GM23338 (cell line): ENCODE results near the gene CCDC187. TPM values are rescaled to one million over a fixed set of nuclear protein-coding genes. Genes with fewer than 3 reads are reported as not detected.

Experiments used
- ATAC-seq: fragments of 200-7000 bp; cut with Tn5 transposase; 3 replicates; pipeline ENCODE4 v1.9.1; 2020
- DNase-seq: peaks from one replicate; pipeline ENCODE4 v3.0.0-alpha.2; 2015; ENCODE audit warnings: low spot score
- H2AFZ ChIP-seq: fragments of 200-600 bp; sonication (generic); 2 replicates; pipeline ENCODE4 v1.8.0; 2016; ENCODE audit warnings: antibody characterized with exemption, mild to moderate bottlenecking, moderate library complexity
- H3F3A ChIP-seq: fragments of 200-600 bp; sonication (generic); replicated peaks from 2 replicates; pipeline ENCODE4 v1.8.0; 2017; ENCODE audit warnings: antibody characterized with exemption, mixed run types, low read depth
- H3K27ac ChIP-seq: fragments of 200-600 bp; sonication (generic); 2 replicates; pipeline ENCODE4 v1.6.1; 2016; ENCODE audit warnings: low read depth
- H3K27me3 ChIP-seq: fragments of 200-600 bp; sonication (generic); 2 replicates; pipeline ENCODE4 v1.8.0; 2016; ENCODE audit warnings: mild to moderate bottlenecking, mixed run types, moderate library complexity; ENCODE audit not compliant: insufficient read depth
- H3K36me3 ChIP-seq: fragments of 200-600 bp; sonication (generic); 2 replicates; pipeline ENCODE4 v1.8.0; 2016; ENCODE audit warnings: mild to moderate bottlenecking; ENCODE audit not compliant: insufficient read depth
- H3K4me1 ChIP-seq: fragments of 200-600 bp; sonication (generic); 2 replicates; pipeline ENCODE4 v1.8.0; 2016; ENCODE audit warnings: mild to moderate bottlenecking, moderate library complexity; ENCODE audit not compliant: insufficient read depth
- H3K4me2 ChIP-seq: fragments of 200-600 bp; sonication (generic); 2 replicates; pipeline ENCODE4 v1.7.1; 2017; ENCODE audit warnings: mixed run types
- H3K4me3 ChIP-seq: fragments of 200-600 bp; sonication (generic); 2 replicates; pipeline ENCODE4 v1.6.1; 2016; ENCODE audit warnings: mixed run types
- H3K79me2 ChIP-seq: fragments of 200-600 bp; sonication (generic); replicated peaks from 2 replicates; pipeline ENCODE4 v1.8.0; 2017; ENCODE audit warnings: mild to moderate bottlenecking; ENCODE audit not compliant: insufficient read depth
- H3K9me2 ChIP-seq: fragments of 200-600 bp; sonication (generic); 2 replicates; pipeline ENCODE4 v1.8.0; 2017; ENCODE audit not compliant: insufficient read depth
- H4K20me1 ChIP-seq: fragments of 200-600 bp; sonication (generic); replicated peaks from 2 replicates; pipeline ENCODE4 v1.8.0; 2017; ENCODE audit warnings: mild to moderate bottlenecking; ENCODE audit not compliant: insufficient read depth
- H3K27ac Mint-ChIP-seq: 2 replicates; pipeline ENCODE4 v1.8.0; 2020; ENCODE audit warnings: inconsistent platforms, mild to moderate bottlenecking, moderate library complexity, mixed read lengths
- H3K27me3 Mint-ChIP-seq: 3 replicates; pipeline ENCODE4 v1.8.0; 2022; ENCODE audit warnings: low read depth, mild to moderate bottlenecking, moderate library complexity, mixed read lengths, inconsistent platforms; ENCODE audit not compliant: insufficient read depth, poor library complexity
- H3K36me3 Mint-ChIP-seq: 3 replicates; pipeline ENCODE4 v1.8.0; 2021; ENCODE audit warnings: low read depth, mild to moderate bottlenecking, inconsistent platforms, moderate library complexity, mixed read lengths
- H3K4me1 Mint-ChIP-seq: 3 replicates; pipeline ENCODE4 v1.8.0; 2020; ENCODE audit warnings: mild to moderate bottlenecking, inconsistent platforms, mixed read lengths
- H3K4me3 Mint-ChIP-seq: 3 replicates; pipeline ENCODE4 v1.8.0; 2021; ENCODE audit warnings: moderate library complexity, mild to moderate bottlenecking, inconsistent platforms, mixed read lengths
- H3K9me3 Mint-ChIP-seq: 3 replicates; pipeline ENCODE4 v1.8.0; 2020; ENCODE audit warnings: moderate library complexity, mild to moderate bottlenecking, inconsistent platforms, mixed read lengths
- CREB1 ChIP-seq: fragments of 250-450 bp; sonication (Bioruptor Pico); IDR thresholded peaks from 2 replicates; pipeline ENCODE4 v1.5.0; 2020; ENCODE audit warnings: low read depth, mild to moderate bottlenecking, moderate library complexity
- EZH2 ChIP-seq: fragments of 200-600 bp; sonication (generic); IDR thresholded peaks from one replicate; pipeline ENCODE4 v1.8.0; 2017; ENCODE audit warnings: antibody characterized with exemption, mild to moderate bottlenecking, low read depth; ENCODE audit not compliant: unreplicated experiment
- EZH2phosphoT487 ChIP-seq: fragments of 200-600 bp; sonication (generic); IDR thresholded peaks from one replicate; pipeline ENCODE4 v1.8.1; 2018; ENCODE audit warnings: antibody characterized with exemption; ENCODE audit not compliant: unreplicated experiment
- JUNB ChIP-seq: IDR thresholded peaks from one replicate; pipeline ENCODE4 v1.6.1; 2016; ENCODE audit warnings: antibody characterized with exemption; ENCODE audit not compliant: unreplicated experiment
- NANOG ChIP-seq: IDR thresholded peaks from 2 replicates; pipeline ENCODE4 v1.6.1; 2016; ENCODE audit warnings: antibody characterized with exemption, borderline replicate concordance
- POLR2AphosphoS5 ChIP-seq: IDR thresholded peaks from 2 replicates; pipeline ENCODE4 v1.6.1; 2016; ENCODE audit warnings: antibody characterized with exemption, low read depth
- STAT1 ChIP-seq: IDR thresholded peaks from one replicate; pipeline ENCODE4 v1.6.1; 2016; ENCODE audit warnings: antibody characterized with exemption; ENCODE audit not compliant: unreplicated experiment
- ZNF114 ChIP-seq: fragments of 250-450 bp; sonication (Bioruptor Pico); IDR thresholded peaks from 2 replicates; pipeline ENCODE4 v1.5.0; 2020; ENCODE audit warnings: mild to moderate bottlenecking, moderate library complexity
- ZNF331 ChIP-seq: fragments of 250-450 bp; sonication (Bioruptor Pico); IDR thresholded peaks from 2 replicates; pipeline ENCODE4 v1.5.0; 2020; ENCODE audit warnings: low read depth, mild to moderate bottlenecking, moderate library complexity
- polyA plus RNA-seq: library from polyadenylated mRNA; unstranded; fragments of >200 nt; fragmentation: Nextera tagmentation; extraction: Ambion mirVana; gene quantifications from 2 replicates; pipeline ENCODE4 v1.2.1, GENCODE V29; 2016
- total RNA-seq: library from RNA; depleted of rRNA; stranded (reverse); fragments of >200 nt; shearing (Covaris generic); gene quantifications from 2 replicates; pipeline ENCODE4 v1.2.3, GENCODE V29; 2014
- TF ChIP-seq, protein P1 (sequence below): fragments of 250-450 bp; sonication (Bioruptor Pico); IDR thresholded peaks from 2 replicates; pipeline ENCODE4 v1.5.0; 2020; ENCODE audit warnings: mild to moderate bottlenecking, moderate library complexity
- TF ChIP-seq, protein P2 (sequence below): IDR thresholded peaks from 2 replicates; pipeline ENCODE4 v1.6.1; 2016; ENCODE audit warnings: antibody characterized with exemption
- TF ChIP-seq, protein P3 (sequence below): IDR thresholded peaks from one replicate; pipeline ENCODE4 v1.6.1; 2018; ENCODE audit warnings: antibody characterized with exemption; ENCODE audit not compliant: unreplicated experiment
- TF ChIP-seq, protein P4 (sequence below), 2 experiments: fragments of 200-600 bp in 1 of 2; sonication (generic) in 1 of 2; conservative IDR thresholded peaks; 2 replicates each; pipeline versions ENCODE4 v1.5.1 to v1.6.1; 2016 to 2017; ENCODE audit warnings: antibody characterized with exemption in 2 of 2, low read depth in 2 of 2, mild to moderate bottlenecking in 2 of 2, moderate library complexity in 1 of 2

CCDC187 gene
- total and polyA plus RNA-seq, 2 experiments from 2014 or later: 0.14 TPM; not detected in 1

DNA sequence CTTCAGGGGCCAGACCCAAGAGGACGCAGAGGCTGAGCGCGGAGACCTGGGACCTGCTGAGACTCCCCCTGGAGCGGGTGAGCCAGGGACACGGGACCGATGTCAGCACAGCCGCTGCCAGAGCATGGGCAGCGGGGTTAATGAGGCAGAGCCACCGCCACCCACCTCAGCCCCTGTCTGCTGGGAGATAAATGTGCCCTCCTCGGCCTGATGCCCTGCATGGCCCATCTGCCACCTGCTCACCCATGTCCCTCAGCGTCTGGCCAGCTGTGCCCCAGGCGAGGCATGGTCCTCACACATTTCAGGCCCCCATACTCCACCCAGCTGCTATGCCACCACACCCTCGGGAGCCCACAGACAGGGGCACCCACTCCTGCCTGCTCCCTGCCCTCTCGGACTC, 44.8 kb upstream of the CCDC187 start:
- Mint-ChIP-seq H3K36me3 (no peaks in the 10 kb centered on the region), H3K27ac (no peak overlapping the region), H3K4me1 (no peaks in the 10 kb centered on the region; the same call in 2 of the 3 replicates), H3K27me3 (peaks cover 17% of the 10 kb centered on the region), H3K4me3 (no peak overlapping the region), H3K9me3 (no peaks in the 10 kb centered on the region; the same call in 1 of the 3 replicates)
- DNase-seq (no peak), ATAC-seq (no peak)
- Histone ChIP-seq H3K4me3 (no peak overlapping the region), H3K27ac (no peak overlapping the region), H4K20me1 (no peaks in the 10 kb centered on the region), H3K79me2 (no peaks in the 10 kb centered on the region), H3K27me3 (no peaks in the 10 kb centered on the region), H3K4me1 (no peaks in the 10 kb centered on the region; the same call in 1 of the 2 replicates), H3K9me2 (no peaks in the 10 kb centered on the region), H3K36me3 (no peaks in the 10 kb centered on the region), H2AFZ (no peak overlapping the region), H3K4me2 (no peak overlapping the region), H3F3A (no peaks in the 10 kb centered on the region)
- TF ChIP-seq NANOG: no peak
- TF ChIP-seq, protein P1, sequence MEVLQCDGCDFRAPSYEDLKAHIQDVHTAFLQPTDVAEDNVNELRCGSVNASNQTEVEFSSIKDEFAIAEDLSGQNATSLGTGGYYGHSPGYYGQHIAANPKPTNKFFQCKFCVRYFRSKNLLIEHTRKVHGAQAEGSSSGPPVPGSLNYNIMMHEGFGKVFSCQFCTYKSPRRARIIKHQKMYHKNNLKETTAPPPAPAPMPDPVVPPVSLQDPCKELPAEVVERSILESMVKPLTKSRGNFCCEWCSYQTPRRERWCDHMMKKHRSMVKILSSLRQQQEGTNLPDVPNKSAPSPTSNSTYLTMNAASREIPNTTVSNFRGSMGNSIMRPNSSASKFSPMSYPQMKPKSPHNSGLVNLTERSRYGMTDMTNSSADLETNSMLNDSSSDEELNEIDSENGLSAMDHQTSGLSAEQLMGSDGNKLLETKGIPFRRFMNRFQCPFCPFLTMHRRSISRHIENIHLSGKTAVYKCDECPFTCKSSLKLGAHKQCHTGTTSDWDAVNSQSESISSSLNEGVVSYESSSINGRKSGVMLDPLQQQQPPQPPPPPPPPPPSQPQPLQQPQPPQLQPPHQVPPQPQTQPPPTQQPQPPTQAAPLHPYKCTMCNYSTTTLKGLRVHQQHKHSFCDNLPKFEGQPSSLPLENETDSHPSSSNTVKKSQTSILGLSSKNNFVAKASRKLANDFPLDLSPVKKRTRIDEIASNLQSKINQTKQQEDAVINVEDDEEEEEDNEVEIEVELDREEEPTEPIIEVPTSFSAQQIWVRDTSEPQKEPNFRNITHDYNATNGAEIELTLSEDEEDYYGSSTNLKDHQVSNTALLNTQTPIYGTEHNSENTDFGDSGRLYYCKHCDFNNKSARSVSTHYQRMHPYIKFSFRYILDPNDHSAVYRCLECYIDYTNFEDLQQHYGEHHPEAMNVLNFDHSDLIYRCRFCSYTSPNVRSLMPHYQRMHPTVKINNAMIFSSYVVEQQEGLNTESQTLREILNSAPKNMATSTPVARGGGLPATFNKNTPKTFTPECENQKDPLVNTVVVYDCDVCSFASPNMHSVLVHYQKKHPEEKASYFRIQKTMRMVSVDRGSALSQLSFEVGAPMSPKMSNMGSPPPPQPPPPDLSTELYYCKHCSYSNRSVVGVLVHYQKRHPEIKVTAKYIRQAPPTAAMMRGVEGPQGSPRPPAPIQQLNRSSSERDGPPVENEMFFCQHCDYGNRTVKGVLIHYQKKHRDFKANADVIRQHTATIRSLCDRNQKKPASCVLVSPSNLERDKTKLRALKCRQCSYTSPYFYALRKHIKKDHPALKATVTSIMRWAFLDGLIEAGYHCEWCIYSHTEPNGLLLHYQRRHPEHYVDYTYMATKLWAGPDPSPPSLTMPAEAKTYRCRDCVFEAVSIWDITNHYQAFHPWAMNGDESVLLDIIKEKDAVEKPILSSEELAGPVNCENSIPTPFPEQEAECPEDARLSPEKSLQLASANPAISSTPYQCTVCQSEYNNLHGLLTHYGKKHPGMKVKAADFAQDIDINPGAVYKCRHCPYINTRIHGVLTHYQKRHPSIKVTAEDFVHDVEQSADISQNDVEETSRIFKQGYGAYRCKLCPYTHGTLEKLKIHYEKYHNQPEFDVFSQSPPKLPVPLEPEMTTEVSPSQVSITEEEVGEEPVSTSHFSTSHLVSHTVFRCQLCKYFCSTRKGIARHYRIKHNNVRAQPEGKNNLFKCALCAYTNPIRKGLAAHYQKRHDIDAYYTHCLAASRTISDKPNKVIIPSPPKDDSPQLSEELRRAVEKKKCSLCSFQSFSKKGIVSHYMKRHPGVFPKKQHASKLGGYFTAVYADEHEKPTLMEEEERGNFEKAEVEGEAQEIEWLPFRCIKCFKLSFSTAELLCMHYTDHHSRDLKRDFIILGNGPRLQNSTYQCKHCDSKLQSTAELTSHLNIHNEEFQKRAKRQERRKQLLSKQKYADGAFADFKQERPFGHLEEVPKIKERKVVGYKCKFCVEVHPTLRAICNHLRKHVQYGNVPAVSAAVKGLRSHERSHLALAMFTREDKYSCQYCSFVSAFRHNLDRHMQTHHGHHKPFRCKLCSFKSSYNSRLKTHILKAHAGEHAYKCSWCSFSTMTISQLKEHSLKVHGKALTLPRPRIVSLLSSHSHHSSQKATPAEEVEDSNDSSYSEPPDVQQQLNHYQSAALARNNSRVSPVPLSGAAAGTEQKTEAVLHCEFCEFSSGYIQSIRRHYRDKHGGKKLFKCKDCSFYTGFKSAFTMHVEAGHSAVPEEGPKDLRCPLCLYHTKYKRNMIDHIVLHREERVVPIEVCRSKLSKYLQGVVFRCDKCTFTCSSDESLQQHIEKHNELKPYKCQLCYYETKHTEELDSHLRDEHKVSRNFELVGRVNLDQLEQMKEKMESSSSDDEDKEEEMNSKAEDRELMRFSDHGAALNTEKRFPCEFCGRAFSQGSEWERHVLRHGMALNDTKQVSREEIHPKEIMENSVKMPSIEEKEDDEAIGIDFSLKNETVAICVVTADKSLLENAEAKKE (CRISPR knock-in tag): no peak
- TF ChIP-seq, protein P2, sequence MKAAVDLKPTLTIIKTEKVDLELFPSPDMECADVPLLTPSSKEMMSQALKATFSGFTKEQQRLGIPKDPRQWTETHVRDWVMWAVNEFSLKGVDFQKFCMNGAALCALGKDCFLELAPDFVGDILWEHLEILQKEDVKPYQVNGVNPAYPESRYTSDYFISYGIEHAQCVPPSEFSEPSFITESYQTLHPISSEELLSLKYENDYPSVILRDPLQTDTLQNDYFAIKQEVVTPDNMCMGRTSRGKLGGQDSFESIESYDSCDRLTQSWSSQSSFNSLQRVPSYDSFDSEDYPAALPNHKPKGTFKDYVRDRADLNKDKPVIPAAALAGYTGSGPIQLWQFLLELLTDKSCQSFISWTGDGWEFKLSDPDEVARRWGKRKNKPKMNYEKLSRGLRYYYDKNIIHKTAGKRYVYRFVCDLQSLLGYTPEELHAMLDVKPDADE: no peak
- TF ChIP-seq CREB1 (CRISPR knock-in tag): no peak
- TF ChIP-seq, protein P3, sequence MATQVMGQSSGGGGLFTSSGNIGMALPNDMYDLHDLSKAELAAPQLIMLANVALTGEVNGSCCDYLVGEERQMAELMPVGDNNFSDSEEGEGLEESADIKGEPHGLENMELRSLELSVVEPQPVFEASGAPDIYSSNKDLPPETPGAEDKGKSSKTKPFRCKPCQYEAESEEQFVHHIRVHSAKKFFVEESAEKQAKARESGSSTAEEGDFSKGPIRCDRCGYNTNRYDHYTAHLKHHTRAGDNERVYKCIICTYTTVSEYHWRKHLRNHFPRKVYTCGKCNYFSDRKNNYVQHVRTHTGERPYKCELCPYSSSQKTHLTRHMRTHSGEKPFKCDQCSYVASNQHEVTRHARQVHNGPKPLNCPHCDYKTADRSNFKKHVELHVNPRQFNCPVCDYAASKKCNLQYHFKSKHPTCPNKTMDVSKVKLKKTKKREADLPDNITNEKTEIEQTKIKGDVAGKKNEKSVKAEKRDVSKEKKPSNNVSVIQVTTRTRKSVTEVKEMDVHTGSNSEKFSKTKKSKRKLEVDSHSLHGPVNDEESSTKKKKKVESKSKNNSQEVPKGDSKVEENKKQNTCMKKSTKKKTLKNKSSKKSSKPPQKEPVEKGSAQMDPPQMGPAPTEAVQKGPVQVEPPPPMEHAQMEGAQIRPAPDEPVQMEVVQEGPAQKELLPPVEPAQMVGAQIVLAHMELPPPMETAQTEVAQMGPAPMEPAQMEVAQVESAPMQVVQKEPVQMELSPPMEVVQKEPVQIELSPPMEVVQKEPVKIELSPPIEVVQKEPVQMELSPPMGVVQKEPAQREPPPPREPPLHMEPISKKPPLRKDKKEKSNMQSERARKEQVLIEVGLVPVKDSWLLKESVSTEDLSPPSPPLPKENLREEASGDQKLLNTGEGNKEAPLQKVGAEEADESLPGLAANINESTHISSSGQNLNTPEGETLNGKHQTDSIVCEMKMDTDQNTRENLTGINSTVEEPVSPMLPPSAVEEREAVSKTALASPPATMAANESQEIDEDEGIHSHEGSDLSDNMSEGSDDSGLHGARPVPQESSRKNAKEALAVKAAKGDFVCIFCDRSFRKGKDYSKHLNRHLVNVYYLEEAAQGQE: no peak
- no peak for TF ChIP-seq EZH2phosphoT487
- no peak for TF ChIP-seq POLR2AphosphoS5
- TF ChIP-seq STAT1: no peak
- TF ChIP-seq ZNF114 (CRISPR knock-in tag): no peak
- no peak for TF ChIP-seq ZNF331 (CRISPR knock-in tag)
- no peak for TF ChIP-seq EZH2
- TF ChIP-seq JUNB: no peak
- TF ChIP-seq, protein P4, sequence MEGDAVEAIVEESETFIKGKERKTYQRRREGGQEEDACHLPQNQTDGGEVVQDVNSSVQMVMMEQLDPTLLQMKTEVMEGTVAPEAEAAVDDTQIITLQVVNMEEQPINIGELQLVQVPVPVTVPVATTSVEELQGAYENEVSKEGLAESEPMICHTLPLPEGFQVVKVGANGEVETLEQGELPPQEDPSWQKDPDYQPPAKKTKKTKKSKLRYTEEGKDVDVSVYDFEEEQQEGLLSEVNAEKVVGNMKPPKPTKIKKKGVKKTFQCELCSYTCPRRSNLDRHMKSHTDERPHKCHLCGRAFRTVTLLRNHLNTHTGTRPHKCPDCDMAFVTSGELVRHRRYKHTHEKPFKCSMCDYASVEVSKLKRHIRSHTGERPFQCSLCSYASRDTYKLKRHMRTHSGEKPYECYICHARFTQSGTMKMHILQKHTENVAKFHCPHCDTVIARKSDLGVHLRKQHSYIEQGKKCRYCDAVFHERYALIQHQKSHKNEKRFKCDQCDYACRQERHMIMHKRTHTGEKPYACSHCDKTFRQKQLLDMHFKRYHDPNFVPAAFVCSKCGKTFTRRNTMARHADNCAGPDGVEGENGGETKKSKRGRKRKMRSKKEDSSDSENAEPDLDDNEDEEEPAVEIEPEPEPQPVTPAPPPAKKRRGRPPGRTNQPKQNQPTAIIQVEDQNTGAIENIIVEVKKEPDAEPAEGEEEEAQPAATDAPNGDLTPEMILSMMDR (conservative IDR thresholded peaks at IDR 0.05; ENCODE audit: low read depth in 2 of 2): no peak
